Measurements from ENCODE around the gene ACBD3. TPM values are rescaled to one million over a fixed set of nuclear protein-coding genes. Genes with fewer than 3 reads are reported as not detected.

The ACBD3 gene
- total and polyA plus RNA-seq, 12 donors: 5.4 to 49.1 (median 33.1) TPM

DNA sequence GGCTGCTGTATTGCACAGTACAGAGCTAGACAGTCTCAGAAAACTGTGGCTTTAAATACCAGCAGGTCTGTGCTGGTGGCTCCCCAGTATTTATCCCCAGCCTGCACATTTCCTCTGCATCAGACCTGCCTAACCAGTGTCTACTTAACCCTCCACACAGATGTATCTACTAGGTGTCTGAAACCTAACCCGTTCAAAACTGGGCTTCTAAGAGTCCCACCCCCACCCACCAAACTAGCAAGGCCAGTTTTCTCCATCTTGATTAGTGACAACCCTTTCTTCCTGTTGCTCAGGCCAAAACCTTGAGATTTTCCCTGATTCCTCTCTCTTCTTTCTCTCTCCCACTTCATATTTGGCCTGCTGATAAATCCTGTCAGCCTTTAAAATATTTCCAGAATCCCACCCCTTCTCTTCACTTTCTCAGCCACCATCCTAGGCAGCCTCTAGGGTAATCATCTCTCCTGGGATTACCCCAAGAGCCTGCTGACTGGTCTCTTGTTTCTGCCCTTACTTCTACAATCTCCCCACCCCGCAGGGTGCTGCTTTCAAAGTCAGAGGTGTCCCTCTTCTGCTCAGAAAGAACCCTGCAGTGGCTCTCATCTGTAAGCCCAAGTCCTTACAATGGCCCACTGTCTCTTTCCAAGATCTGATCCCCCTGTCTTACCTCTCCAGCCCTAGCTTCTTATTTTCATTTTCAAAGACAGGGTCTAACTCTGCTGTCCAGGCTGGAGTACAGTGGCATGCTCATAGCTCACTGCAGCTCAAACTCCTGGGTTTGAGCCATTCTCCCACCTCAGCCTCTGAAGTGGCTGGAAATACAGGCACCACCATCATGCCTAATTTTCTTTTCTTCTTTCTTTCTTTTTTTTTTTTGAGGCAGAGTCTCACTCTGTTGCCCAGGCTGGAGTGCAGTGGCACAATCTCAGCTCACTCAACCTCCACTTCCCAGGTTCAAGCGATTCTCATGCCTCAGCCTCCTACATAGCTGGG, 78.8 kb downstream of the ACBD3 start:
- no peaks in the 10 kb centered on the region for H3K36me3 ChIP-seq (replicated peaks in 1 of 2)
- H3K4me1 ChIP-seq (replicated peaks in 1 of 2): peaks cover 5 to 23% of the 10 kb centered on the region in 2 donors
- H3K4me3 ChIP-seq: no peak overlapping the region
- H3K27me3 ChIP-seq: no peaks in the 10 kb centered on the region
- H3K9me3 ChIP-seq (replicated peaks in 1 of 3): no peaks in the 10 kb centered on the region
- intact Hi-C loops (cut with DNase I): no loop called here
- TF ChIP-seq POLR2A (IDR thresholded peaks at IDR 0.05): no peak
- TF ChIP-seq, protein P1, sequence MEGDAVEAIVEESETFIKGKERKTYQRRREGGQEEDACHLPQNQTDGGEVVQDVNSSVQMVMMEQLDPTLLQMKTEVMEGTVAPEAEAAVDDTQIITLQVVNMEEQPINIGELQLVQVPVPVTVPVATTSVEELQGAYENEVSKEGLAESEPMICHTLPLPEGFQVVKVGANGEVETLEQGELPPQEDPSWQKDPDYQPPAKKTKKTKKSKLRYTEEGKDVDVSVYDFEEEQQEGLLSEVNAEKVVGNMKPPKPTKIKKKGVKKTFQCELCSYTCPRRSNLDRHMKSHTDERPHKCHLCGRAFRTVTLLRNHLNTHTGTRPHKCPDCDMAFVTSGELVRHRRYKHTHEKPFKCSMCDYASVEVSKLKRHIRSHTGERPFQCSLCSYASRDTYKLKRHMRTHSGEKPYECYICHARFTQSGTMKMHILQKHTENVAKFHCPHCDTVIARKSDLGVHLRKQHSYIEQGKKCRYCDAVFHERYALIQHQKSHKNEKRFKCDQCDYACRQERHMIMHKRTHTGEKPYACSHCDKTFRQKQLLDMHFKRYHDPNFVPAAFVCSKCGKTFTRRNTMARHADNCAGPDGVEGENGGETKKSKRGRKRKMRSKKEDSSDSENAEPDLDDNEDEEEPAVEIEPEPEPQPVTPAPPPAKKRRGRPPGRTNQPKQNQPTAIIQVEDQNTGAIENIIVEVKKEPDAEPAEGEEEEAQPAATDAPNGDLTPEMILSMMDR (IDR thresholded peaks at IDR 0.05): no peak
- no peak for DNase-seq
- H3K27ac ChIP-seq: peak overlapping the region in 2 of 5 donors; percentile 95
- 74 to 83% (median 77%) methylated on average over 3 of the region's 3 CpGs for WGBS, 4 donors

GRCh38 chr1:226104671-226105121, 81.8 kb downstream of the ACBD3 start:
- Histone ChIP-seq H3K27ac (no peak overlapping the region), H3K4me3 (no peak overlapping the region), H3K27me3 (no peaks in the 10 kb centered on the region), H3K9me3 (replicated peaks in 1 of 3) (no peaks in the 10 kb centered on the region), H3K36me3 (replicated peaks in 1 of 2) (no peaks in the 10 kb centered on the region), H3K4me1 (replicated peaks in 1 of 2) (peaks cover 5 to 19% of the 10 kb centered on the region in 2 donors)
- 73 to 79% (median 75%) methylated on average over 8 of the region's 8 CpGs for WGBS, 4 donors
- TF ChIP-seq POLR2A (IDR thresholded peaks at IDR 0.05): no peak
- TF ChIP-seq, protein P1 (IDR thresholded peaks at IDR 0.05): no peak
- intact Hi-C loops (cut with DNase I): no loop called here
- no peak for DNase-seq

- peak in 2 of 7 donors; percentile 38 to 43 for DNase-seq
- no peak overlapping the region for H3K27ac ChIP-seq
These were observed 85.8 kb downstream of the ACBD3 start for GRCh38 chr1:226100436-226101391.

More at GRCh38 chr1:226100436-226101391, 85.8 kb downstream of the ACBD3 start:
- no peaks in the 10 kb centered on the region for H3K27me3 ChIP-seq
- H3K4me1 ChIP-seq (replicated peaks in 1 of 2): peaks cover 0 to 9% of the 10 kb centered on the region in 2 donors
- H3K9me3 ChIP-seq (replicated peaks in 1 of 3): no peaks in the 10 kb centered on the region
- no peaks in the 10 kb centered on the region for H3K36me3 ChIP-seq (replicated peaks in 1 of 2)
- intact Hi-C loops (cut with DNase I): no loop called here
- peak overlapping the region in 2 of 4 donors; percentile 27 to 51 for H3K4me3 ChIP-seq
- 6 to 12% (median 9%) methylated on average over 27 to 32 of the region's 32 CpGs for WGBS, 4 donors
- TF ChIP-seq, protein P1 (IDR thresholded peaks at IDR 0.05): peak in 1 of 6 experiments; percentile 12
- TF ChIP-seq POLR2A (IDR thresholded peaks at IDR 0.05): no peak
